HG03139 (cell line): ENCODE measurements around the gene SMIM13.

ENCODE experiments used
- ATAC-seq: cut with Tn5 transposase; IDR thresholded peaks from one replicate; pipeline ENCODE4 v1.9.1; 2021; ENCODE audit not compliant: unreplicated experiment

SMIM13 gene

GRCh38 chr6:11151488-11151887 is 57.9 kb downstream of the SMIM13 start:
- ATAC-seq = no peak

DNA sequence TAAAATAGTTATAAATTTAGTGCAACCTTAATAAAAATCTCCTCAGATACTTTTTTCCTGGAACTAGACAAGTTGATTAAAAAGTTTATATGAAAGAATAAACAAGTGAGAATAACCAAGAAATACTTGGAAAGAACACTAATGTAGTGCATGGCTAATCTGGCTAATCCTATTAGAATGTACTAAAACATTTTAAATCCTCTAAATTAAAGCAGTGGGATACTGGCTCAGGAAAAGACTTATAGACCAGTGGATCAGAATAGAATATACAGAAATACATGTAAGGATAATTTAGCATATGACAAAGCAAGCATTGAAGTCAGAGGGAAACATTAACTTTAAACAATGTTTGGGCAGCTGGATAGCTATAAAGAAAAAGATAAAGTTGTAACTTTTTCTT is 58.9 kb downstream of the SMIM13 start:
- ATAC-seq = no peak

GRCh38 chr6:11153447-11153846 is 59.8 kb downstream of the SMIM13 start:
- no peak for ATAC-seq

- ATAC-seq = no peak
These were observed 62.0 kb downstream of the SMIM13 start for GRCh38 chr6:11155589-11155988.

DNA sequence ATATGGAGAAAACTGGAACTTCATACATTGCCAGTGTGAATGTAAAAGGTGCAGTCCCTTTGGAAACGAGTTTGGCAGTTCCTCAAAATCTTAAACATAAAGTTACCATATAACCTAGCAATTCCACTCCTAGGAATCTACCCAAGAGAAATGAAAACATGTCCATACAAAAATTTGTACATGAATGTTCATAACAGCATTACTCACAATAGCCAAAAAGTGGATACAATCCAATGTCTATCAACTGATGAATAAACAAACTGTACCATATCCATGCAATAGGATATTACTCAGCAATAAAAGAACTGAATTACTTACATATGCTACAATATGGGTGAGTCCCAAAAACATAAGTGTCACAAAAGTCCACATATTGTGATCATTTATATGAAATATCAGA is 66.6 kb downstream of the SMIM13 start:
- no peak for ATAC-seq

GRCh38 chr6:11161031-11161956 is 67.7 kb downstream of the SMIM13 start:
- no peak for ATAC-seq

GRCh38 chr6:11162262-11162661 is 68.6 kb downstream of the SMIM13 start:
- ATAC-seq = no peak

- no peak for ATAC-seq
These were observed 70.3 kb downstream of the SMIM13 start for GRCh38 chr6:11163932-11164331.

DNA sequence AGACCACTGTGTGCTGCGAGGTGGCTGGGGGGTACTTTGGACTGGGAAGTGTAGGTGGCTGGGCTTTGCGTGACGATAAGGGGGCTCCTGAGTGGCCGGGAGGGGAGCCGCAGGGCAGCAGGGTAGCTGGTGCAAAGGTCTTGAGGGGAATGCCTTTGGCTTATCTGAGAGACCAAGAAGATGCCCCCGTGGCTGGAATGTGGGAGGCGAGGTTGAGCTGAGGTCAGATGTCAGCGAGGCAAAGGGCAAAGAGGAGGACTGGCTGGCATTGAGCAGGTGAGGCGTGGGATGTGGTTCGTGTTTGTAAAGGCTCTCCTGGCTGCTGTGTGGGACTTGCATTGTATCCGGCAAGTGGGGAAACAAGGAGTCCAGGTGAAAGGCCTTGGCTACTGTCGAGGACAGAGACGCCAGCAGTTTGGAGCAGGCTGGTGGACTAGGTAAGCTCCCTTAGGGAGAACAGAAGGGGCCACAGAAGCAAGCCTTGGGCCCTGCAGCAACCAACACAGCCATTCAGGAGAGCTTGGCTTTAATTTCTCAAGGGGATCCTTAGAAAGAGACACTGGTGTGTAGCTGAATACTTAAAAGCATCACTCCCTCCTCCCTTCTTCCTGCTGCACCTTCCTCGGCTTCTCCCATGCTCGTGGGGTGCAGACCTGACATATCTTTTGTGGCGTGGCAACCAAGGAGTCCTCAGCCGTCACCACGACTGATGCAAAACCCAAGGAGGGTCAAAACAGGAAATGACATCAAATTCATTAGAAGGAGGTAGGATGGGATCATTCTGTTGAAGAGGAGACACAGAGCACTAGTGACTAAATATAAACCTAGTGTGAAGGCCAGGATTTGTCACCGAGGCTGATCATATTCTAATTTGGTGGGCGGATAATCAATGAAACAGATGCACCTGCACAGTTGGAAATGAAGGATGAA is 71.3 kb downstream of the SMIM13 start:
- no peak for ATAC-seq

- no peak for ATAC-seq
These were observed 73.3 kb downstream of the SMIM13 start for GRCh38 chr6:11166948-11167347.

GRCh38 chr6:11168091-11168635 is 74.5 kb downstream of the SMIM13 start:
- ATAC-seq = no peak

- ATAC-seq = no peak
These were observed 78.3 kb downstream of the SMIM13 start for GRCh38 chr6:11171952-11172351.

- ATAC-seq = no peak
These were observed 79.1 kb downstream of the SMIM13 start for GRCh38 chr6:11172501-11173327.

DNA sequence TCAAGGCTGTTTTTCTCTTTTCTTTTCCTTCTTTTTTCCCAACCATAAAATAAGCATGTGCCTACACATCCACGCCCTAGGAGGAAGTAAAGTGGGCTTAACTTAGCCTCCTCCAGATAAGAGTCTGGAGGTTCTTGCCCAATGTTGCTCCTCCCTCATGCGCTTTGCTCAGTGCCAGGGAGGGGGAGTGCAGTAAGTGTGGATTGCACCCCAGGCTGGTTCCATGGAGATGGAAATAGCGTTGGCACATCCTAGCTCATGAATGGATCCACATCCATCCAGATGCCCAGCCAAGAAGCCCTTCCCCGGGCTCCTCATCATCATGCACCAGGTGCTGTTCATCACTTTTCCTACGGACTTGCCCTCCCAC is 80.6 kb downstream of the SMIM13 start:
- no peak for ATAC-seq

- ATAC-seq = no peak
These were observed 83.6 kb downstream of the SMIM13 start for GRCh38 chr6:11177271-11177670.

- ATAC-seq = no peak
These were observed 85.4 kb downstream of the SMIM13 start for GRCh38 chr6:11179088-11179418.

- no peak for ATAC-seq
These were observed 86.0 kb downstream of the SMIM13 start for GRCh38 chr6:11179419-11180202.

- ATAC-seq = no peak
These were observed 88.0 kb downstream of the SMIM13 start for GRCh38 chr6:11181478-11182136.

GRCh38 chr6:11183761-11184362 is 90.2 kb downstream of the SMIM13 start:
- no peak for ATAC-seq
